NB4 (cell line): Measurements from ENCODE around the gene FGF12.

ENCODE experiments used
- MYC ChIP-seq: IDR thresholded peaks from 2 replicates; pipeline ENCODE4 v1.6.1; 2011; ENCODE audit warnings: low read depth, low read length
- POLR2A ChIP-seq: IDR thresholded peaks from 2 replicates; pipeline ENCODE4 v1.6.1; 2011; ENCODE audit warnings: mild to moderate bottlenecking; ENCODE audit not compliant: insufficient read length; ENCODE audit errors: extremely low read depth
- TF ChIP-seq, protein P1 (sequence below): IDR thresholded peaks from one replicate; pipeline ENCODE4 v1.5.1; 2012; ENCODE audit warnings: low read depth, low read length
- TF ChIP-seq, protein P2 (sequence below): IDR thresholded peaks from 2 replicates; pipeline ENCODE4 v1.6.1; 2011; ENCODE audit warnings: low read depth, low read length

DNA sequence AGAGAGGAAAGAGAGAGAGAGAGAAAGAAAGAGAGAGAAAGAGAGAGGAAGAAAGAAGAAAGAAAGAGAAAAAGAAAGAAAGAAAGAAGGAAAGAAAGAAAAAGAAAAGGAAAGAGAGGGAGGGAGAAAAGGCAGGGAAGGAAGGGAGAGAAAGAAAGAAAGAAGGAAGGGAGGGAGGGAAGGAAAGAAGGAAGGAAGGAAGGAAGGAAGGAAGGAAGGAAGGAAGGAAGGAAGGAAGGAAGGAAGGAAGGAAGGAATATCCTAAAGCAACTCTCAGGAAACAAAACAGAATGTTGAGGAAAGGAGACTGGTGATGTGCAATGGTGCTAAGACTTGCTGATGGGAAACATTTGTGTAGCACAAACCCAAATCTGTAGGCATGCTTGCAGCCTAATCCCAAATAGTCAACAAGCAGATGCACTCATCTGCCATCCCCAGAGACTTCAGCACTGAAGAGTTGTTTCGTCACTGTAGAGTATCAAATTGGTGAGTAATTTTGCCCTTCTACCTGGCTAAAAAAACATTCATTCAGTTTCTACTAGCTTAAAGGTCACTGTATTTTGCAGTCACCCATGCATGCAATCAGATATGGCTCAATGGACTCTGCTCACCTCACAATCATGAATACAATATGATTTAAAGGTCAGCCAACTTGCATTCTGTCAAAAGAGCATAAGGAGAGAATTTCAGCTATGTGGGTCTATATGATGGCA is 480.3 kb downstream of the FGF12 start:
- TF ChIP-seq, protein P1, sequence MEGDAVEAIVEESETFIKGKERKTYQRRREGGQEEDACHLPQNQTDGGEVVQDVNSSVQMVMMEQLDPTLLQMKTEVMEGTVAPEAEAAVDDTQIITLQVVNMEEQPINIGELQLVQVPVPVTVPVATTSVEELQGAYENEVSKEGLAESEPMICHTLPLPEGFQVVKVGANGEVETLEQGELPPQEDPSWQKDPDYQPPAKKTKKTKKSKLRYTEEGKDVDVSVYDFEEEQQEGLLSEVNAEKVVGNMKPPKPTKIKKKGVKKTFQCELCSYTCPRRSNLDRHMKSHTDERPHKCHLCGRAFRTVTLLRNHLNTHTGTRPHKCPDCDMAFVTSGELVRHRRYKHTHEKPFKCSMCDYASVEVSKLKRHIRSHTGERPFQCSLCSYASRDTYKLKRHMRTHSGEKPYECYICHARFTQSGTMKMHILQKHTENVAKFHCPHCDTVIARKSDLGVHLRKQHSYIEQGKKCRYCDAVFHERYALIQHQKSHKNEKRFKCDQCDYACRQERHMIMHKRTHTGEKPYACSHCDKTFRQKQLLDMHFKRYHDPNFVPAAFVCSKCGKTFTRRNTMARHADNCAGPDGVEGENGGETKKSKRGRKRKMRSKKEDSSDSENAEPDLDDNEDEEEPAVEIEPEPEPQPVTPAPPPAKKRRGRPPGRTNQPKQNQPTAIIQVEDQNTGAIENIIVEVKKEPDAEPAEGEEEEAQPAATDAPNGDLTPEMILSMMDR, result no peak
- TF ChIP-seq POLR2A (no peak), MYC (no peak)
- TF ChIP-seq, protein P2, sequence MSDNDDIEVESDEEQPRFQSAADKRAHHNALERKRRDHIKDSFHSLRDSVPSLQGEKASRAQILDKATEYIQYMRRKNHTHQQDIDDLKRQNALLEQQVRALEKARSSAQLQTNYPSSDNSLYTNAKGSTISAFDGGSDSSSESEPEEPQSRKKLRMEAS, result no peak
